Gastrocnemius medialis (tissue), 4 donors: ENCODE measurements around the gene PTPRM.

Experiments
- CTCF ChIP-seq, 5 experiments: fragments of 450-650 bp in 3 of 5; fragments of 200-600 bp in 2 of 5; sonication (generic) in 2 of 5; IDR thresholded peaks in 4 of 5; conservative IDR thresholded peaks in 1 of 5; 1 replicate in 4 of 5; 2 replicates in 1 of 5; pipeline ENCODE4 v1.5.1; 2016 to 2019; ENCODE audit warnings: antibody characterized with exemption in 5 of 5, mild to moderate bottlenecking in 3 of 5, moderate library complexity in 3 of 5
- POLR2A ChIP-seq, 2 donors: fragments of 450-650 bp; IDR thresholded peaks; one replicate each; pipeline ENCODE4 v1.6.1; 2017; ENCODE audit warnings: antibody characterized with exemption in 2 of 2, mild to moderate bottlenecking in 2 of 2, moderate library complexity in 2 of 2

GRCh38 chr18:8389391-8390340 lies 822.5 kb downstream of the PTPRM start:
- peak; percentile 54 to 79 (median 70) for TF ChIP-seq CTCF (IDR thresholded peaks at IDR 0.05 in 4 of 5, conservative IDR thresholded peaks at IDR 0.05 in 1 of 5)
- TF ChIP-seq POLR2A (IDR thresholded peaks at IDR 0.05): no peak
